Suprapubic skin (tissue), 4 donors: ENCODE data around the gene EIPR1.

Experiments used
- POLR2A ChIP-seq, 2 donors: fragments of 450-650 bp; IDR thresholded peaks; one replicate each; pipeline ENCODE4 v1.6.1; 2017; ENCODE audit warnings: antibody characterized with exemption in 2 of 2, mild to moderate bottlenecking in 2 of 2, moderate library complexity in 2 of 2
- POLR2AphosphoS5 ChIP-seq, 3 donors: sonication (generic); formaldehyde crosslinking; IDR thresholded peaks; one replicate each; pipeline ENCODE4 v1.6.1; 2017; ENCODE audit warnings: antibody characterized with exemption in 3 of 3
- TF ChIP-seq, protein P1 (sequence below), 2 donors: fragments of 200-600 bp in 1 of 2; fragments of 450-650 bp in 1 of 2; sonication (generic) in 1 of 2; IDR thresholded peaks; one replicate each; pipeline ENCODE4 v1.5.1; 2016 to 2019; ENCODE audit warnings: antibody characterized with exemption in 2 of 2, mild to moderate bottlenecking in 1 of 2, moderate library complexity in 1 of 2

DNA sequence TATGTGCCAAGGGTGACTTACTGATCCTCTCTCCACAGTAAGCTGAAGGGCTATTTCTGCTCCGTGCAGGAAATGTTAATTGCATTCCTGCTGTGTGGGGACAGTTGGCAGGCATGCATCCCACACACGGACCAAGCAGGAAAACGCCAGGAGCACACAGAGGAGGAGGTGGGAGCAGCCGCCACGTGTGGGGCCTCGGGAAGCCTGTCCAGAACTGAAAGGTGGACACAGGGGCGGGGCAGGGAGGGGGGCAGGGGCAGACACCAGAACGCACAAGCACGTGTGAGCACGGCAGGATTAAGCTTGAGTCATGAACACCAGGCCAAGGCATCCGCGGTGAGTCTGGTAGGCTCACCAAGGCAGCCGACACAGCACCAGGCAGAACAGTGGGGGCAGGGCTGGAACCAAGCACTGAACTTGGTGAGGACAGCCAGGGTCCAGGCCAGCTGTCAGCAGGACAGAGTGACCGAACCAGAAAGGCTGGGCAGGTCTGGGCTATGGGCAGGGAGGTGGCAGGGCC lies 177.1 kb downstream of the EIPR1 start:
- TF ChIP-seq, protein P1, sequence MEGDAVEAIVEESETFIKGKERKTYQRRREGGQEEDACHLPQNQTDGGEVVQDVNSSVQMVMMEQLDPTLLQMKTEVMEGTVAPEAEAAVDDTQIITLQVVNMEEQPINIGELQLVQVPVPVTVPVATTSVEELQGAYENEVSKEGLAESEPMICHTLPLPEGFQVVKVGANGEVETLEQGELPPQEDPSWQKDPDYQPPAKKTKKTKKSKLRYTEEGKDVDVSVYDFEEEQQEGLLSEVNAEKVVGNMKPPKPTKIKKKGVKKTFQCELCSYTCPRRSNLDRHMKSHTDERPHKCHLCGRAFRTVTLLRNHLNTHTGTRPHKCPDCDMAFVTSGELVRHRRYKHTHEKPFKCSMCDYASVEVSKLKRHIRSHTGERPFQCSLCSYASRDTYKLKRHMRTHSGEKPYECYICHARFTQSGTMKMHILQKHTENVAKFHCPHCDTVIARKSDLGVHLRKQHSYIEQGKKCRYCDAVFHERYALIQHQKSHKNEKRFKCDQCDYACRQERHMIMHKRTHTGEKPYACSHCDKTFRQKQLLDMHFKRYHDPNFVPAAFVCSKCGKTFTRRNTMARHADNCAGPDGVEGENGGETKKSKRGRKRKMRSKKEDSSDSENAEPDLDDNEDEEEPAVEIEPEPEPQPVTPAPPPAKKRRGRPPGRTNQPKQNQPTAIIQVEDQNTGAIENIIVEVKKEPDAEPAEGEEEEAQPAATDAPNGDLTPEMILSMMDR (IDR thresholded peaks at IDR 0.05) = no peak
- no peak for TF ChIP-seq POLR2A (IDR thresholded peaks at IDR 0.05)
- TF ChIP-seq POLR2AphosphoS5 (IDR thresholded peaks at IDR 0.05) = no peak
